ENCODE results near the gene CPED1.
A peak's percentile ranks its signal among the peaks of the same experiment; 100 is the strongest.

The CPED1 gene

GRCh38 chr7:121329191-121330052 is 340.9 kb downstream of the CPED1 start:
- no peak for DNase-seq (ENCODE audit: insufficient read length, low spot score)
- no peak for FAIRE-seq
- no peak for TF ChIP-seq POLR2A (IDR thresholded peaks at IDR 0.05; ENCODE audit: low read depth, low read length)

- DNase-seq (ENCODE audit: insufficient read length, low spot score) (peak; percentile 25), FAIRE-seq (peak; percentile 6)
- TF ChIP-seq POLR2A (IDR thresholded peaks at IDR 0.05; ENCODE audit: low read depth, low read length): no peak
Measured at GRCh38 chr7:121330053-121330833, 341.7 kb downstream of the CPED1 start.

- no peak for TF ChIP-seq POLR2A (IDR thresholded peaks at IDR 0.05; ENCODE audit: low read depth, low read length)
- DNase-seq (ENCODE audit: insufficient read length, low spot score) (no peak), FAIRE-seq (no peak)
Measured at GRCh38 chr7:121331048-121331447, 342.5 kb downstream of the CPED1 start.

- no peak for TF ChIP-seq POLR2A (IDR thresholded peaks at IDR 0.05; ENCODE audit: low read depth, low read length)
- no peak for DNase-seq (ENCODE audit: insufficient read length, low spot score)
- no peak for FAIRE-seq
Measured at GRCh38 chr7:121331574-121331973, 343.1 kb downstream of the CPED1 start.

- DNase-seq (ENCODE audit: insufficient read length, low spot score) (no peak), FAIRE-seq (no peak)
- no peak for TF ChIP-seq POLR2A (IDR thresholded peaks at IDR 0.05; ENCODE audit: low read depth, low read length)
Measured at GRCh38 chr7:121334376-121334775, 345.9 kb downstream of the CPED1 start.

- no peak for DNase-seq (ENCODE audit: insufficient read length, low spot score)
- no peak for TF ChIP-seq POLR2A (IDR thresholded peaks at IDR 0.05; ENCODE audit: low read depth, low read length)
- FAIRE-seq: no peak
Measured at GRCh38 chr7:121334875-121335648, 346.6 kb downstream of the CPED1 start.

GRCh38 chr7:121336579-121336978 is 348.1 kb downstream of the CPED1 start:
- no peak for TF ChIP-seq POLR2A (IDR thresholded peaks at IDR 0.05; ENCODE audit: low read depth, low read length)
- no peak for DNase-seq (ENCODE audit: insufficient read length, low spot score)
- no peak for FAIRE-seq

- DNase-seq (ENCODE audit: insufficient read length, low spot score): no peak
- TF ChIP-seq POLR2A (IDR thresholded peaks at IDR 0.05; ENCODE audit: low read depth, low read length): no peak
- FAIRE-seq: peak; percentile 95
Measured at GRCh38 chr7:121337398-121337797, 348.9 kb downstream of the CPED1 start.

- FAIRE-seq (no peak), DNase-seq (ENCODE audit: insufficient read length, low spot score) (no peak)
- no peak for TF ChIP-seq POLR2A (IDR thresholded peaks at IDR 0.05; ENCODE audit: low read depth, low read length)
Measured at GRCh38 chr7:121339082-121339481, 350.6 kb downstream of the CPED1 start.

GRCh38 chr7:121341933-121342332 is 353.4 kb downstream of the CPED1 start:
- DNase-seq (ENCODE audit: insufficient read length, low spot score): no peak
- no peak for TF ChIP-seq POLR2A (IDR thresholded peaks at IDR 0.05; ENCODE audit: low read depth, low read length)
- FAIRE-seq: no peak

- TF ChIP-seq POLR2A (IDR thresholded peaks at IDR 0.05; ENCODE audit: low read depth, low read length): no peak
- DNase-seq (ENCODE audit: insufficient read length, low spot score): no peak
- no peak for FAIRE-seq
Measured at GRCh38 chr7:121342631-121343030, 354.1 kb downstream of the CPED1 start.

- no peak for TF ChIP-seq POLR2A (IDR thresholded peaks at IDR 0.05; ENCODE audit: low read depth, low read length)
- DNase-seq (ENCODE audit: insufficient read length, low spot score) (no peak), FAIRE-seq (no peak)
Measured at GRCh38 chr7:121343302-121343701, 354.8 kb downstream of the CPED1 start.

GRCh38 chr7:121344093-121344492 is 355.6 kb downstream of the CPED1 start:
- no peak for TF ChIP-seq POLR2A (IDR thresholded peaks at IDR 0.05; ENCODE audit: low read depth, low read length)
- DNase-seq (ENCODE audit: insufficient read length, low spot score) (no peak), FAIRE-seq (no peak)

- FAIRE-seq: no peak
Measured at GRCh38 chr7:121344497-121344896, 356.0 kb downstream of the CPED1 start.

More at GRCh38 chr7:121344497-121344896, 356.0 kb downstream of the CPED1 start:
- no peak for TF ChIP-seq POLR2A (IDR thresholded peaks at IDR 0.05; ENCODE audit: low read depth, low read length)
- no peak for DNase-seq (ENCODE audit: insufficient read length, low spot score)

Measured in H54 (cell line).